ENCODE data around the gene BNC2. TPM values are rescaled to one million over a fixed set of nuclear protein-coding genes. Genes with fewer than 3 reads are reported as not detected.

Gene BNC2
- total RNA-seq, 4 donors from 2014 or later, result 20.5 to 55.4 (median 26.2) TPM

GRCh38 chr9:16716601-16717000, 153.9 kb downstream of the BNC2 start:
- no peaks in the 10 kb centered on the region for H3K9me3 ChIP-seq
- no peaks in the 10 kb centered on the region for H3K27me3 ChIP-seq
- intact Hi-C loops (cut with DNase I; ENCODE audit: low total_unique reads) (loop anchor here (10.0 kb wide), 1 partner anchor 1412 kb away; the partner anchor contains the start of gene TTC39B), in situ Hi-C loops (cut with MboI; ENCODE audit: low pct_ligation_motif_present in 1 of 4, low pct_unique_long_range_greater_than_20kb in 1 of 4, low sequenced_read_pairs in 3 of 4) (no loop called here)
- no peak overlapping the region for H3K27ac ChIP-seq
- DNase-seq, result no peak
- TF ChIP-seq POLR2A (IDR thresholded peaks at IDR 0.05), result no peak
- TF ChIP-seq POLR2AphosphoS5 (IDR thresholded peaks at IDR 0.05), result no peak
- WGBS, 2 donors (ENCODE audit: low coverage in 1 of 2), result 79 to 92% methylated on average over 5 of the region's 5 CpGs
- peaks cover 0 to 14% (median 0%) of the 10 kb centered on the region in 4 donors for H3K4me1 ChIP-seq
- no peaks in the 10 kb centered on the region for H3K36me3 ChIP-seq
- no peak overlapping the region for H3K4me3 ChIP-seq

- no peaks in the 10 kb centered on the region for H3K27me3 ChIP-seq
- H3K4me1 ChIP-seq, result peaks cover 0 to 3% (median 0%) of the 10 kb centered on the region in 4 donors
- TF ChIP-seq POLR2A (IDR thresholded peaks at IDR 0.05), result no peak
- TF ChIP-seq POLR2AphosphoS5 (IDR thresholded peaks at IDR 0.05), result no peak
- no peak for TF ChIP-seq CTCF (IDR thresholded peaks at IDR 0.05)
- no peak for TF ChIP-seq EP300 (IDR thresholded peaks at IDR 0.05; ENCODE audit: low read depth)
- H3K36me3 ChIP-seq, result no peaks in the 10 kb centered on the region
- in situ Hi-C loops (cut with MboI; ENCODE audit: low pct_ligation_motif_present in 1 of 4, low pct_unique_long_range_greater_than_20kb in 1 of 4, low sequenced_read_pairs in 3 of 4), result no loop called here
- 60 to 100% methylated on average over 1 to 2 of the region's 2 CpGs for WGBS, 2 donors (ENCODE audit: low coverage in 1 of 2)
- H3K9me3 ChIP-seq, result no peaks in the 10 kb centered on the region
- DNase-seq, result no peak
- no peak overlapping the region for H3K27ac ChIP-seq
- H3K4me3 ChIP-seq, result no peak overlapping the region
- intact Hi-C loops (cut with DNase I; ENCODE audit: low total_unique reads), result loop anchor here (10.0 kb wide), 1 partner anchor 1411 kb away; the partner anchor contains the start of gene TTC39B
These were observed 155.1 kb downstream of the BNC2 start for GRCh38 chr9:16715404-16715803.

GRCh38 chr9:16712787-16713186, 157.7 kb downstream of the BNC2 start:
- Histone ChIP-seq H3K4me1 (peaks cover 0 to 7% (median 0%) of the 10 kb centered on the region in 4 donors), H3K36me3 (no peaks in the 10 kb centered on the region), H3K4me3 (no peak overlapping the region), H3K27ac (no peak overlapping the region), H3K27me3 (no peaks in the 10 kb centered on the region), H3K9me3 (no peaks in the 10 kb centered on the region)
- intact Hi-C loops (cut with DNase I; ENCODE audit: low total_unique reads) (loop anchor here (10.0 kb wide), 1 partner anchor 1408 kb away; the partner anchor contains the start of gene TTC39B), in situ Hi-C loops (cut with MboI; ENCODE audit: low pct_ligation_motif_present in 1 of 4, low pct_unique_long_range_greater_than_20kb in 1 of 4, low sequenced_read_pairs in 3 of 4) (no loop called here)
- TF ChIP-seq EP300 (IDR thresholded peaks at IDR 0.05; ENCODE audit: low read depth), result no peak
- no peak for TF ChIP-seq POLR2AphosphoS5 (IDR thresholded peaks at IDR 0.05)
- no peak for TF ChIP-seq POLR2A (IDR thresholded peaks at IDR 0.05)
- no peak for TF ChIP-seq CTCF (IDR thresholded peaks at IDR 0.05)
- WGBS, 2 donors (ENCODE audit: low coverage in 1 of 2), result 86 to 87% methylated on average over 3 to 4 of the region's 4 CpGs
- DNase-seq, result no peak

GRCh38 chr9:16710888-16711287, 159.6 kb downstream of the BNC2 start:
- Histone ChIP-seq H3K27me3 (no peaks in the 10 kb centered on the region), H3K4me1 (peaks cover 0 to 9% (median 4%) of the 10 kb centered on the region in 4 donors), H3K4me3 (no peak overlapping the region), H3K27ac (no peak overlapping the region), H3K36me3 (no peaks in the 10 kb centered on the region), H3K9me3 (no peaks in the 10 kb centered on the region)
- in situ Hi-C loops (cut with MboI; ENCODE audit: low pct_ligation_motif_present in 1 of 4, low pct_unique_long_range_greater_than_20kb in 1 of 4, low sequenced_read_pairs in 3 of 4), result no loop called here
- intact Hi-C loops (cut with DNase I; ENCODE audit: low total_unique reads), result loop anchor here (10.0 kb wide), 1 partner anchor 1406 kb away; the partner anchor contains the start of gene TTC39B
- WGBS, 2 donors (ENCODE audit: low coverage in 1 of 2), result 65 to 74% methylated on average over 8 of the region's 8 CpGs
- no peak for DNase-seq
- TF ChIP-seq CTCF (IDR thresholded peaks at IDR 0.05), result no peak
- TF ChIP-seq POLR2AphosphoS5 (IDR thresholded peaks at IDR 0.05), result no peak
- no peak for TF ChIP-seq EP300 (IDR thresholded peaks at IDR 0.05; ENCODE audit: low read depth)
- TF ChIP-seq POLR2A (IDR thresholded peaks at IDR 0.05), result no peak

GRCh38 chr9:16709924-16710323, 160.5 kb downstream of the BNC2 start:
- no peaks in the 10 kb centered on the region for H3K36me3 ChIP-seq
- intact Hi-C loops (cut with DNase I; ENCODE audit: low total_unique reads), result loop anchor here (10.0 kb wide), 1 partner anchor 1405 kb away; the partner anchor contains the start of gene TTC39B
- H3K27me3 ChIP-seq, result no peaks in the 10 kb centered on the region
- no peaks in the 10 kb centered on the region for H3K9me3 ChIP-seq
- in situ Hi-C loops (cut with MboI; ENCODE audit: low pct_ligation_motif_present in 1 of 4, low pct_unique_long_range_greater_than_20kb in 1 of 4, low sequenced_read_pairs in 3 of 4), result no loop called here
- H3K4me1 ChIP-seq, result peaks cover 0 to 14% (median 4%) of the 10 kb centered on the region in 4 donors
- DNase-seq, result no peak
- no peak for TF ChIP-seq CTCF (IDR thresholded peaks at IDR 0.05)
- no peak for TF ChIP-seq POLR2A (IDR thresholded peaks at IDR 0.05)
- TF ChIP-seq EP300 (IDR thresholded peaks at IDR 0.05; ENCODE audit: low read depth), result no peak
- TF ChIP-seq POLR2AphosphoS5 (IDR thresholded peaks at IDR 0.05), result no peak
- no peak overlapping the region for H3K27ac ChIP-seq
- no peak overlapping the region for H3K4me3 ChIP-seq
- 78 to 79% methylated on average over 2 of the region's 2 CpGs for WGBS, 2 donors (ENCODE audit: low coverage in 1 of 2)
